Measurements from ENCODE around the gene TMEM179. TPM values are rescaled to one million over a fixed set of nuclear protein-coding genes. Genes with fewer than 3 reads are reported as not detected.

TMEM179 gene
- total and polyA plus RNA-seq, 2 of the 13 experiments (the other 11 are each of a cell fraction or from before 2014, with no cell fraction given): not detected

DNA sequence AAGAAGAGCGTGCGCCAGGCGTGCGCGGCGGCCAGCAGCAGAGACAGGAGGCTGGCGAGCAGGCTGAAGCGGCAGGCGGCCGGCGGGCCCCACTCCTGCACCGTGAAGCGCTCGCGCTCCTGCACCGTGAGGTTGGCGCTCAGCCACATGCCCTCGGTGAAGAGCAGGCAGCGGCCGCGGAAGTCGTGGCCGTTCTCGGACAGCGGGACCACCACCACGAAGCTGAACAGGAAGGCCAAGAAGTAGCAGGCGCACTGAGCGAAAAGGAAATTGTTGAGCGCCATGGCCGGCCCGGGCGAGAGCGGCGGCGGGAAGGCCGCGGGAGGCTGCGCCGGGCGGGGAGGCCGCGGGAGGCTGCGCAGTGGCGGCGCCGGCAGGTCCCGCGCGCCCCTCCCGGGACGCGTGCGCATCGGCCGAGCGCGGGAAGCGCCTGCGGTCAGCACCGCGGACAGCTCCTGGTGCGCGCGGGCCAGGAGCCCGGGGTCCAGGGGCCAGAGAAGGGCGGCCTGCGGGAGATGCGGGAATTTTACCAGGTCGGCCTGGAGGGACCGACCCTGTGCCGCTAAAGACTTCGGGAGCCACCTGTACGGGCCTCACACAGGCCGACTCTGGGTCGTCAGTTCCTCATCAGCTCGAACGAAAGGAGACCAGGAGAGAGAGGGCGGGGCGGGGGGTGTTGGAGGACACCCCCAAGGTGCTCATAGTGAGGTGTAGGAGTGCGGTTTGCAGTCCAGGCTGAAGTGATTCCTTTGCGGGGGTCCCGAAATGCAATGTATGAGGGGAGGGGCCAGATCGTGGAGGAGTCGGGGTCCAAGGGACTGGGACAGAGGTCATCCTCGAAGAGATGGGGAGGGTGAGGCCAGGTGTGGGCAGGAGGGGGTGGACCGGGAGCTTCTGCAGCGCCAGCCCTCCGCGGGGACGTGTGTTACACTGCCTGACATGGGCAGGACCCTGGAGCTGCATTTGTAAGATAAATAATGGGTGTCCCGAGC, at the start of gene TMEM179 (continued):
- TF ChIP-seq, protein P1, sequence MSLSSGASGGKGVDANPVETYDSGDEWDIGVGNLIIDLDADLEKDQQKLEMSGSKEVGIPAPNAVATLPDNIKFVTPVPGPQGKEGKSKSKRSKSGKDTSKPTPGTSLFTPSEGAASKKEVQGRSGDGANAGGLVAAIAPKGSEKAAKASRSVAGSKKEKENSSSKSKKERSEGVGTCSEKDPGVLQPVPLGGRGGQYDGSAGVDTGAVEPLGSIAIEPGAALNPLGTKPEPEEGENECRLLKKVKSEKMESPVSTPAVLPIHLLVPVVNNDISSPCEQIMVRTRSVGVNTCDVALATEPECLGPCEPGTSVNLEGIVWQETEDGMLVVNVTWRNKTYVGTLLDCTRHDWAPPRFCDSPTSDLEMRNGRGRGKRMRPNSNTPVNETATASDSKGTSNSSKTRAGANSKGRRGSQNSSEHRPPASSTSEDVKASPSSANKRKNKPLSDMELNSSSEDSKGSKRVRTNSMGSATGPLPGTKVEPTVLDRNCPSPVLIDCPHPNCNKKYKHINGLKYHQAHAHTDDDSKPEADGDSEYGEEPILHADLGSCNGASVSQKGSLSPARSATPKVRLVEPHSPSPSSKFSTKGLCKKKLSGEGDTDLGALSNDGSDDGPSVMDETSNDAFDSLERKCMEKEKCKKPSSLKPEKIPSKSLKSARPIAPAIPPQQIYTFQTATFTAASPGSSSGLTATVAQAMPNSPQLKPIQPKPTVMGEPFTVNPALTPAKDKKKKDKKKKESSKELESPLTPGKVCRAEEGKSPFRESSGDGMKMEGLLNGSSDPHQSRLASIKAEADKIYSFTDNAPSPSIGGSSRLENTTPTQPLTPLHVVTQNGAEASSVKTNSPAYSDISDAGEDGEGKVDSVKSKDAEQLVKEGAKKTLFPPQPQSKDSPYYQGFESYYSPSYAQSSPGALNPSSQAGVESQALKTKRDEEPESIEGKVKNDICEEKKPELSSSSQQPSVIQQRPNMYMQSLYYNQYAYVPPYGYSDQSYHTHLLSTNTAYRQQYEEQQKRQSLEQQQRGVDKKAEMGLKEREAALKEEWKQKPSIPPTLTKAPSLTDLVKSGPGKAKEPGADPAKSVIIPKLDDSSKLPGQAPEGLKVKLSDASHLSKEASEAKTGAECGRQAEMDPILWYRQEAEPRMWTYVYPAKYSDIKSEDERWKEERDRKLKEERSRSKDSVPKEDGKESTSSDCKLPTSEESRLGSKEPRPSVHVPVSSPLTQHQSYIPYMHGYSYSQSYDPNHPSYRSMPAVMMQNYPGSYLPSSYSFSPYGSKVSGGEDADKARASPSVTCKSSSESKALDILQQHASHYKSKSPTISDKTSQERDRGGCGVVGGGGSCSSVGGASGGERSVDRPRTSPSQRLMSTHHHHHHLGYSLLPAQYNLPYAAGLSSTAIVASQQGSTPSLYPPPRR (CRISPR knock-in tag; IDR thresholded peaks at IDR 0.05; ENCODE audit: borderline replicate concordance): no peak
- 0 out of 2 replicates have a peak, but pooled peaks have one; percentile 38 for TF ChIP-seq HOXD1 (CRISPR knock-in tag; IDR thresholded peaks at IDR 0.05)
- TF ChIP-seq ZBTB2 (CRISPR knock-in tag; IDR thresholded peaks at IDR 0.05; ENCODE audit: low read depth): peak; percentile 28; the same call in 1 of the 2 replicates
- TF ChIP-seq, protein P2, sequence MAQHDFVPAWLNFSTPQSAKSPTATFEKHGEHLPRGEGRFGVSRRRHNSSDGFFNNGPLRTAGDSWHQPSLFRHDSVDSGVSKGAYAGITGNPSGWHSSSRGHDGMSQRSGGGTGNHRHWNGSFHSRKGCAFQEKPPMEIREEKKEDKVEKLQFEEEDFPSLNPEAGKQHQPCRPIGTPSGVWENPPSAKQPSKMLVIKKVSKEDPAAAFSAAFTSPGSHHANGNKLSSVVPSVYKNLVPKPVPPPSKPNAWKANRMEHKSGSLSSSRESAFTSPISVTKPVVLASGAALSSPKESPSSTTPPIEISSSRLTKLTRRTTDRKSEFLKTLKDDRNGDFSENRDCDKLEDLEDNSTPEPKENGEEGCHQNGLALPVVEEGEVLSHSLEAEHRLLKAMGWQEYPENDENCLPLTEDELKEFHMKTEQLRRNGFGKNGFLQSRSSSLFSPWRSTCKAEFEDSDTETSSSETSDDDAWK (CRISPR knock-in tag; IDR thresholded peaks at IDR 0.05): no peak
- TF ChIP-seq ZBTB7A (CRISPR knock-in tag; IDR thresholded peaks at IDR 0.05): no peak
- TF ChIP-seq NFKB2 (CRISPR knock-in tag; IDR thresholded peaks at IDR 0.05; ENCODE audit: borderline replicate concordance): peak; percentile 71; the same call in 1 of the 2 replicates
- no peak for TF ChIP-seq ZNF343 (CRISPR knock-in tag; IDR thresholded peaks at IDR 0.05)
- TF ChIP-seq ZBTB8A (CRISPR knock-in tag; IDR thresholded peaks at IDR 0.05; ENCODE audit: borderline replicate concordance, low read depth): no peak
- no peak for TF ChIP-seq FOXO1 (CRISPR knock-in tag; IDR thresholded peaks at IDR 0.05)
- no peak for TF ChIP-seq ZNF7 (CRISPR knock-in tag; IDR thresholded peaks at IDR 0.05)
- 0 out of 2 replicates have a peak, but pooled peaks have one; percentile 45 for TF ChIP-seq ZNF607 (CRISPR knock-in tag; IDR thresholded peaks at IDR 0.05; ENCODE audit: borderline replicate concordance)
- TF ChIP-seq, protein P3, sequence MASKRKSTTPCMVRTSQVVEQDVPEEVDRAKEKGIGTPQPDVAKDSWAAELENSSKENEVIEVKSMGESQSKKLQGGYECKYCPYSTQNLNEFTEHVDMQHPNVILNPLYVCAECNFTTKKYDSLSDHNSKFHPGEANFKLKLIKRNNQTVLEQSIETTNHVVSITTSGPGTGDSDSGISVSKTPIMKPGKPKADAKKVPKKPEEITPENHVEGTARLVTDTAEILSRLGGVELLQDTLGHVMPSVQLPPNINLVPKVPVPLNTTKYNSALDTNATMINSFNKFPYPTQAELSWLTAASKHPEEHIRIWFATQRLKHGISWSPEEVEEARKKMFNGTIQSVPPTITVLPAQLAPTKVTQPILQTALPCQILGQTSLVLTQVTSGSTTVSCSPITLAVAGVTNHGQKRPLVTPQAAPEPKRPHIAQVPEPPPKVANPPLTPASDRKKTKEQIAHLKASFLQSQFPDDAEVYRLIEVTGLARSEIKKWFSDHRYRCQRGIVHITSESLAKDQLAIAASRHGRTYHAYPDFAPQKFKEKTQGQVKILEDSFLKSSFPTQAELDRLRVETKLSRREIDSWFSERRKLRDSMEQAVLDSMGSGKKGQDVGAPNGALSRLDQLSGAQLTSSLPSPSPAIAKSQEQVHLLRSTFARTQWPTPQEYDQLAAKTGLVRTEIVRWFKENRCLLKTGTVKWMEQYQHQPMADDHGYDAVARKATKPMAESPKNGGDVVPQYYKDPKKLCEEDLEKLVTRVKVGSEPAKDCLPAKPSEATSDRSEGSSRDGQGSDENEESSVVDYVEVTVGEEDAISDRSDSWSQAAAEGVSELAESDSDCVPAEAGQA (IDR thresholded peaks at IDR 0.05; ENCODE audit: low read depth): no peak
- TF ChIP-seq, protein P3 (CRISPR knock-in tag; IDR thresholded peaks at IDR 0.05; ENCODE audit: borderline replicate concordance): peak; percentile 78; the same call in 1 of the 2 replicates
- TF ChIP-seq TMF1 (CRISPR knock-in tag; IDR thresholded peaks at IDR 0.05; ENCODE audit: low read depth): 0 out of 2 replicates have a peak, but pooled peaks have one; percentile 45

All from HepG2 (cell line).